GM12878 (cell line): ENCODE measurements around the gene PCYOX1L. TPM values are rescaled to one million over a fixed set of nuclear protein-coding genes. Genes with fewer than 3 reads are reported as not detected.

Source experiments
- ATAC-seq: fragments of 200-7000 bp; cut with Tn5 transposase; 3 replicates; pipeline ENCODE4 v1.9.1; 2020; ENCODE audit warnings: mild to moderate bottlenecking, moderate library complexity
- BruUV-seq: library from RNA; stranded (reverse); fragments of 400-500 nt; replicated peaks from 2 replicates; lab custom pipeline; 2021; lab: Mats Ljungman, UMichigan
- CTCF ChIA-PET: fragments of 300-600 bp; sonication (Branson Sonifier 250); formaldehyde crosslinking; extraction: SDS; loops from one replicate; lab custom pipeline; 2021; ENCODE audit warnings: inconsistent platforms; lab: Yijun Ruan, JAX
- POLR2A ChIA-PET: fragments of 350-600 bp; formaldehyde crosslinking; extraction: SDS; loops from one replicate; lab custom pipeline; 2021; ENCODE audit warnings: inconsistent platforms; lab: Charles Lee
- RAD21 ChIA-PET: fragments of 300-600 bp; sonication (Branson Sonifier 250); formaldehyde crosslinking; loops from one replicate; lab custom pipeline; 2023; ENCODE audit warnings: antibody characterized with exemption; ENCODE audit not compliant: unreplicated experiment; lab: Charles Lee
- SMC1A ChIA-PET: fragments of 300-600 bp; sonication (Branson Sonifier 250); formaldehyde crosslinking; loops from one replicate; lab custom pipeline; 2023; ENCODE audit not compliant: unreplicated experiment, uncharacterized antibody; lab: Charles Lee
- DNase-seq: peaks from one replicate; pipeline ENCODE4 v3.0.0-alpha.2; 2011; ENCODE audit warnings: low read depth, low spot score
- FAIRE-seq: peaks from 3 replicates; lab custom pipeline; 2011; peaks lifted over from hg19 to GRCh38; lab: Jason Lieb, UNC
- H2AFZ ChIP-seq: 2 replicates; pipeline ENCODE4 v1.6.0; 2011; ENCODE audit warnings: low read depth, low read length, control low read depth; ENCODE audit not compliant: control insufficient read depth
- H3K27ac ChIP-seq: 2 replicates; pipeline ENCODE4 v1.5.1; 2011; ENCODE audit warnings: control low read depth; ENCODE audit not compliant: control insufficient read depth, insufficient read depth
- H3K27me3 ChIP-seq, 2 experiments: replicated peaks in 1 of 2; 2 replicates each; pipeline versions ENCODE4 v1.6.0 to v1.6.1; 2011; ENCODE audit warnings: low read length in 1 of 2; ENCODE audit not compliant: control insufficient read depth in 2 of 2, insufficient read depth in 2 of 2
- H3K36me3 ChIP-seq, 2 experiments: 2 replicates each; pipeline ENCODE4 v1.5.1; 2011; ENCODE audit warnings: low read length in 1 of 2; ENCODE audit not compliant: control insufficient read depth in 2 of 2, insufficient read depth in 2 of 2
- H3K4me1 ChIP-seq: 2 replicates; pipeline ENCODE4 v1.6.1; 2011; ENCODE audit warnings: mild to moderate bottlenecking, low read length, moderate library complexity, mixed read lengths; ENCODE audit not compliant: control insufficient read depth, insufficient read depth
- H3K4me2 ChIP-seq: 2 replicates; pipeline ENCODE4 v1.6.0; 2011; ENCODE audit warnings: control low read depth; ENCODE audit not compliant: control insufficient read depth, insufficient read depth
- H3K4me3 ChIP-seq: fragments of 200-600 bp; sonication (generic); 2 replicates; pipeline ENCODE4 v1.5.1; 2016
- H3K79me2 ChIP-seq: 2 replicates; pipeline ENCODE4 v1.6.0; 2011; ENCODE audit warnings: low read length; ENCODE audit not compliant: control insufficient read depth, insufficient read depth
- H3K9ac ChIP-seq: 2 replicates; pipeline ENCODE4 v1.8.0; 2011; ENCODE audit warnings: low read length, control low read depth, mixed read lengths; ENCODE audit not compliant: control insufficient read depth, insufficient read depth
- H3K9me3 ChIP-seq: replicated peaks from 3 replicates; pipeline ENCODE4 v1.5.1; 2011; ENCODE audit warnings: mild to moderate bottlenecking, low read length; ENCODE audit not compliant: control insufficient read depth, insufficient read depth
- H4K20me1 ChIP-seq: 2 replicates; pipeline ENCODE4 v1.6.0; 2011; ENCODE audit not compliant: control insufficient read depth, insufficient read depth
- CHD4 ChIP-seq: fragments of 200-600 bp; sonication (generic); IDR thresholded peaks from 2 replicates; pipeline ENCODE4 v1.6.1; 2016; ENCODE audit warnings: mild to moderate bottlenecking
- CREM ChIP-seq: IDR thresholded peaks from 2 replicates; pipeline ENCODE4 v1.6.1; 2014; ENCODE audit warnings: antibody characterized with exemption, low read depth
- EGR1 ChIP-seq, 2 experiments: IDR thresholded peaks; 1 replicate in 1 of 2; 2 replicates in 1 of 2; pipeline ENCODE4 v1.6.1; 2011 to 2012; ENCODE audit warnings: low read depth in 2 of 2, low read length in 2 of 2, borderline replicate concordance in 1 of 2, mild to moderate bottlenecking in 1 of 2, moderate library complexity in 1 of 2
- MTA3 ChIP-seq: IDR thresholded peaks from 2 replicates; pipeline ENCODE4 v1.6.1; 2012; ENCODE audit warnings: low read length, inconsistent platforms, borderline replicate concordance
- RFX5 ChIP-seq: IDR thresholded peaks from 2 replicates; pipeline ENCODE4 v1.6.1; 2011; ENCODE audit warnings: low read depth, low read length, improper control_type of control experiment
- WGBS: methylation state at CpG from one replicate; pipeline ENCODE4 v1.1.6; 2016; ENCODE audit warnings: low lambda C conversion rate; ENCODE audit not compliant: insufficient replicate concordance, insufficient coverage; ENCODE audit errors: missing lambda C conversion rate; 5-methylcytosine and 5-hydroxymethylcytosine counted together
- in situ Hi-C: fragments of 300-500 bp; cut with MboI; formaldehyde crosslinking; loops from 9 replicates; pipeline ENCODE4 v1.14.3; 2018; ENCODE audit warnings: mixed read lengths
- intact Hi-C: fragments of 100-400 bp; cut with micrococcal nuclease; formaldehyde crosslinking; loops from one replicate; pipeline ENCODE4 v1.14.2; 2022; ENCODE audit not compliant: unreplicated experiment
- polyA plus RNA-seq, 11 experiments: library from polyadenylated mRNA; depleted of rRNA in 4 of 11; unstranded in 6 of 11; stranded (reverse) in 5 of 11; fragments of >200 nt; fragmentation: Nextera tagmentation in 4 of 11; fragmentation: Illumina TruSeq in 1 of 11; extraction: Ambion mirVana in 4 of 11; extraction: Trizol in 1 of 11; gene quantifications; 1 replicate in 1 of 11; 2 replicates in 10 of 11; pipeline versions ENCODE4 v1.2.1 to v1.2.3, GENCODE V29; 2011 to 2016; ENCODE audit warnings: inconsistent platforms in 2 of 11, missing spikeins in 2 of 11, low read depth in 1 of 11
- total RNA-seq, 4 experiments: library from RNA; depleted of rRNA in 3 of 4; stranded (reverse); fragments of >200 nt in 3 of 4; fragmentation: Illumina TruSeq in 1 of 4; extraction: Trizol in 1 of 4; gene quantifications; 2 replicates each; pipeline versions ENCODE4 v1.2.1 to v1.2.3, GENCODE V29; 2013 to 2021
- TF ChIP-seq, protein P1 (sequence below): fragments of 450-650 bp; formaldehyde crosslinking; IDR thresholded peaks from 2 replicates; pipeline ENCODE4 v1.5.0; 2022; ENCODE audit warnings: mild to moderate bottlenecking, missing genetic modification characterization

Gene PCYOX1L
- total and polyA plus RNA-seq, 10 of the 15 experiments (the other 5 are each of a cell fraction or from before 2014, with no cell fraction given): 2.9 to 17.0 (median 12.9) TPM

DNA sequence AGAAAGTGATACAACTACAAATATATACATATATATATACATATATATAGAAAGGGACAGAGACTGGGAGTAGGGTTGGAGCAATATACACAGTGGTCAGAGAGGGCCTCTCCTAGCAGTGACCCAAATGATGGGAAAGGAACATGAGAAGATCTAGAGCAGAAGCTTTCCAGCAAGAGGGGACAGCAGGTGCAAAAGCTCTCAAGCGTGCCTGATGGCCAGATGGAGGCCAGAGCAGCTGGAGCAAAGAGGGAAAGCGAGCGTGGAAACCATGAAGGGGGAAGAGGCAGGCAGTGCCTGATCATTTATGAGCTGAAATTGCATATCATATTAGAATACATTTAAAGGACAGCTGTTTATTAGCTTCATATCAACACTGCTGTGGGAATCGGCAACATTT, 20.1 kb upstream of the PCYOX1L start:
- H3K36me3 ChIP-seq: no peaks in the 10 kb centered on the region
- ChIA-PET POLR2A (no interaction called here), SMC1A (no interaction called here), RAD21 (no interaction called here), CTCF (interaction anchor here (0.8 kb wide), 1 partner anchor 30 kb away, joined by 3 read pairs; no protein-coding TSS in a partner anchor)
- in situ Hi-C loops (no loop called here), intact Hi-C loops (no loop called here)
- no peak for DNase-seq
- no peak overlapping the region for H2AFZ ChIP-seq
- no peaks in the 10 kb centered on the region for H3K9me3 ChIP-seq
- H3K9ac ChIP-seq: no peak overlapping the region
- no TSS peak for BruUV-seq
- 60% methylated on average over 4 of the region's 4 CpGs for WGBS
- no peaks in the 10 kb centered on the region for H3K79me2 ChIP-seq
- no peak overlapping the region for H3K27ac ChIP-seq
- ATAC-seq: no peak
- H3K27me3 ChIP-seq: peaks cover 0 to 2% of the 10 kb centered on the region in 2 experiments; a peak in 2 of 4 replicates
- no peak overlapping the region for H3K4me3 ChIP-seq
- H4K20me1 ChIP-seq: no peaks in the 10 kb centered on the region
- no peak overlapping the region for H3K4me2 ChIP-seq
- FAIRE-seq: no peak
- H3K4me1 ChIP-seq: no peaks in the 10 kb centered on the region
- TF ChIP-seq MTA3: no peak
- TF ChIP-seq EGR1 (IDR thresholded peaks at IDR 0.05; ENCODE audit: borderline replicate concordance in 1 of 2, low read depth in 2 of 2, low read length in 2 of 2): no peak
- no peak for TF ChIP-seq CREM
- no peak for TF ChIP-seq CHD4
- TF ChIP-seq RFX5: no peak
- TF ChIP-seq, protein P1, sequence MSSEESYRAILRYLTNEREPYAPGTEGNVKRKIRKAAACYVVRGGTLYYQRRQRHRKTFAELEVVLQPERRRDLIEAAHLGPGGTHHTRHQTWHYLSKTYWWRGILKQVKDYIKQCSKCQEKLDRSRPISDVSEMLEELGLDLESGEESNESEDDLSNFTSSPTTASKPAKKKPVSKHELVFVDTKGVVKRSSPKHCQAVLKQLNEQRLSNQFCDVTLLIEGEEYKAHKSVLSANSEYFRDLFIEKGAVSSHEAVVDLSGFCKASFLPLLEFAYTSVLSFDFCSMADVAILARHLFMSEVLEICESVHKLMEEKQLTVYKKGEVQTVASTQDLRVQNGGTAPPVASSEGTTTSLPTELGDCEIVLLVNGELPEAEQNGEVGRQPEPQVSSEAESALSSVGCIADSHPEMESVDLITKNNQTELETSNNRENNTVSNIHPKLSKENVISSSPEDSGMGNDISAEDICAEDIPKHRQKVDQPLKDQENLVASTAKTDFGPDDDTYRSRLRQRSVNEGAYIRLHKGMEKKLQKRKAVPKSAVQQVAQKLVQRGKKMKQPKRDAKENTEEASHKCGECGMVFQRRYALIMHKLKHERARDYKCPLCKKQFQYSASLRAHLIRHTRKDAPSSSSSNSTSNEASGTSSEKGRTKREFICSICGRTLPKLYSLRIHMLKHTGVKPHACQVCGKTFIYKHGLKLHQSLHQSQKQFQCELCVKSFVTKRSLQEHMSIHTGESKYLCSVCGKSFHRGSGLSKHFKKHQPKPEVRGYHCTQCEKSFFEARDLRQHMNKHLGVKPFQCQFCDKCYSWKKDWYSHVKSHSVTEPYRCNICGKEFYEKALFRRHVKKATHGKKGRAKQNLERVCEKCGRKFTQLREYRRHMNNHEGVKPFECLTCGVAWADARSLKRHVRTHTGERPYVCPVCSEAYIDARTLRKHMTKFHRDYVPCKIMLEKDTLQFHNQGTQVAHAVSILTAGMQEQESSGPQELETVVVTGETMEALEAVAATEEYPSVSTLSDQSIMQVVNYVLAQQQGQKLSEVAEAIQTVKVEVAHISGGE (CRISPR knock-in tag): no peak
